ENCODE results near the gene ZNF709.

The ZNF709 gene

DNA sequence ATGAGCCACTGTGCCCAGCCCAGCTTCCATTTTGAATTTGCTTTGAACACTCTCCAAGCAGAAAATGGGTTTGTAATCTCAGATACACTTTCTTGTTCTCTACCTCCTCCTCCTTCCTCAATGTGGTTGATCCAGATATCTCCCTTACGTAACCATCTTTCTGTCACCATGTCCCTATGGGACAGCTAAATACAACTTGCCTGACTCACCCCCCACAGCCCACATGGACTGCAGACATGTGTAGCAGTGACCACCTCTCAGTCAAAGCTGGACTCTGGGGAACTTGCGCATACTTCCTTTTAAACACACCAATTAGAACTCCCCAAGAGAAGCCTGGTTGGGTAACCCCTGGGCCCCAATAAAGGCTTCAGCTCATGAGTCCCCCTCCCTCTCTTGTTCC is 72.7 kb downstream of the ZNF709 start:
- H3K36me3 ChIP-seq (ENCODE audit: control insufficient read depth, insufficient read depth, low read length), result no peaks in the 10 kb centered on the region
- 86 to 93% methylated on average over 2 of the region's 2 CpGs for WGBS, 2 experiments
- H3K4me3 ChIP-seq (ENCODE audit: insufficient read depth, low read depth, low read length), result no peak overlapping the region
- H3K4me1 ChIP-seq (ENCODE audit: control insufficient read depth, insufficient read depth, low read length), result no peaks in the 10 kb centered on the region
- no peaks in the 10 kb centered on the region for H3K9me3 ChIP-seq (ENCODE audit: control insufficient read depth, low read length)
- no peaks in the 10 kb centered on the region for H3K27me3 ChIP-seq (ENCODE audit: control insufficient read depth, insufficient read depth, low read length, poor library complexity, severe bottlenecking)
- H3K27ac ChIP-seq (ENCODE audit: insufficient read depth, low read depth, low read length, poor library complexity, severe bottlenecking), result no peak overlapping the region

Data from ectodermal cell (in vitro differentiated cells).